Measurements from ENCODE around the gene CERS1. TPM values are rescaled to one million over a fixed set of nuclear protein-coding genes. Genes with fewer than 3 reads are reported as not detected.

The CERS1 gene, protein sequence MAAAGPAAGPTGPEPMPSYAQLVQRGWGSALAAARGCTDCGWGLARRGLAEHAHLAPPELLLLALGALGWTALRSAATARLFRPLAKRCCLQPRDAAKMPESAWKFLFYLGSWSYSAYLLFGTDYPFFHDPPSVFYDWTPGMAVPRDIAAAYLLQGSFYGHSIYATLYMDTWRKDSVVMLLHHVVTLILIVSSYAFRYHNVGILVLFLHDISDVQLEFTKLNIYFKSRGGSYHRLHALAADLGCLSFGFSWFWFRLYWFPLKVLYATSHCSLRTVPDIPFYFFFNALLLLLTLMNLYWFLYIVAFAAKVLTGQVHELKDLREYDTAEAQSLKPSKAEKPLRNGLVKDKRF
- 10 to 100 TPM in 1 of 2 donors, not detected in 1; 38.7 TPM for total RNA-seq

DNA sequence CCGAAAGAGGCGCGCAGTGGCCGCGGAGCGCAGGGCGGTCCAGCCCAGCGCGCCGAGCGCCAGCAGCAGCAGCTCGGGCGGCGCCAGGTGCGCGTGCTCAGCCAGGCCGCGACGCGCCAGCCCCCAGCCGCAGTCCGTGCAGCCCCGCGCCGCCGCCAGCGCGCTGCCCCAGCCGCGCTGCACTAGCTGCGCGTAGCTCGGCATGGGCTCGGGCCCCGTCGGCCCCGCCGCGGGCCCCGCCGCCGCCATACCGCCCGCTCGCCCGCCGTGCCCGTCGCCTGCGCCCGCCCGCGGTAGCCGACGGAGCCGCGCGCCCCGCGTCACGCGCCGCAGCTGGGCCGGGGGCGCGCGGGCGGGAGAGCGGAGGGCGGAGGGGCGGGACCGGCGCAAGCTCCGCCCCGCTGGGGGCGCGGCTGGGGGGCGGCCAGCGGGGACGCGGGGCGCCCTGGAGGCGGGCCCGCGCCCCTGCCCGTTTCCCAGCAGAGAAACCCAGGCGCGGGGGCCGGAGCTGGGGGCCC is at the start of gene CERS1:
Gene CERS1, minus strand, starts transcription at position 335 of the 518 bp plus-strand sequence. Its CDS starts 86 bp downstream, at position 249.
- WGBS = 2% methylated on average over 54 of the region's 89 CpGs
- Histone ChIP-seq H3K27ac (no peak within 1 kb of the TSS), H3K27me3 (replicated peaks; ENCODE audit: insufficient read depth) (no peaks in the 10 kb centered on the region), H3K9me3 (no peaks in the 10 kb centered on the region), H3K4me3 (peak within 1 kb of the TSS; percentile 8 to 29), H3K36me3 (peaks cover 0 to 5% of the 10 kb centered on the region in 2 donors), H3K4me1 (replicated peaks) (peaks cover 4% of the 10 kb centered on the region)
- no peak for DNase-seq (ENCODE audit: low spot score)
- intact Hi-C loops (cut with DNase I) = no loop called here
- TF ChIP-seq, protein P1, sequence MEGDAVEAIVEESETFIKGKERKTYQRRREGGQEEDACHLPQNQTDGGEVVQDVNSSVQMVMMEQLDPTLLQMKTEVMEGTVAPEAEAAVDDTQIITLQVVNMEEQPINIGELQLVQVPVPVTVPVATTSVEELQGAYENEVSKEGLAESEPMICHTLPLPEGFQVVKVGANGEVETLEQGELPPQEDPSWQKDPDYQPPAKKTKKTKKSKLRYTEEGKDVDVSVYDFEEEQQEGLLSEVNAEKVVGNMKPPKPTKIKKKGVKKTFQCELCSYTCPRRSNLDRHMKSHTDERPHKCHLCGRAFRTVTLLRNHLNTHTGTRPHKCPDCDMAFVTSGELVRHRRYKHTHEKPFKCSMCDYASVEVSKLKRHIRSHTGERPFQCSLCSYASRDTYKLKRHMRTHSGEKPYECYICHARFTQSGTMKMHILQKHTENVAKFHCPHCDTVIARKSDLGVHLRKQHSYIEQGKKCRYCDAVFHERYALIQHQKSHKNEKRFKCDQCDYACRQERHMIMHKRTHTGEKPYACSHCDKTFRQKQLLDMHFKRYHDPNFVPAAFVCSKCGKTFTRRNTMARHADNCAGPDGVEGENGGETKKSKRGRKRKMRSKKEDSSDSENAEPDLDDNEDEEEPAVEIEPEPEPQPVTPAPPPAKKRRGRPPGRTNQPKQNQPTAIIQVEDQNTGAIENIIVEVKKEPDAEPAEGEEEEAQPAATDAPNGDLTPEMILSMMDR (IDR thresholded peaks at IDR 0.05) = no peak
- TF ChIP-seq POLR2A (IDR thresholded peaks at IDR 0.05) = no peak
- TF ChIP-seq POLR2AphosphoS5 (IDR thresholded peaks at IDR 0.05) = no peak

DNA sequence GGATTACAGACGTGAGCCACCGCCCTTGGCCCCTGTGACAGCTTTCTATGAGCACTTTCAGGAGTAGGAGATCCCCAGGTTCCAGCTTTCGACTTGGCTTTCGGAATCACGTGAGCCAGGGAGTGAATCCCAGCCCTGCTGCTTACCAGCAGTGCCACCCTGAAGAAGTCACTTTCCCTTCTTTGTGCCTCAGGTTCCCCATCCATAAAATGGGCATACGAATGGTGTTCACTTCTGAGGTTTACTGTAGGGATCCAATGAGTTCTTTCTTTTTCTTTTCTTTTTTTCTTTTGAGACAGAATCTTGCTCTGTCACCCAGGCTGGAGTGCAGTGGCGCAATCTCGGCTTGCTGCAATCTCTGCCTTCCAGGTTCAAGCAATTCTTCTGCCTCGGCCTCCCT is 49.3 kb upstream of the CERS1 start:
- 93% methylated on average over 9 of the region's 9 CpGs for WGBS
- no peak overlapping the region for H3K4me3 ChIP-seq
- H3K4me1 ChIP-seq (replicated peaks) = no peaks in the 10 kb centered on the region
- intact Hi-C loops (cut with DNase I) = no loop called here
- no peaks in the 10 kb centered on the region for H3K9me3 ChIP-seq
- no peaks in the 10 kb centered on the region for H3K36me3 ChIP-seq
- H3K27me3 ChIP-seq (replicated peaks; ENCODE audit: insufficient read depth) = no peaks in the 10 kb centered on the region
- H3K27ac ChIP-seq = no peak overlapping the region
- DNase-seq (ENCODE audit: low spot score) = no peak
- no peak for TF ChIP-seq POLR2AphosphoS5 (IDR thresholded peaks at IDR 0.05)
- TF ChIP-seq, protein P1 (IDR thresholded peaks at IDR 0.05) = no peak
- TF ChIP-seq POLR2A (IDR thresholded peaks at IDR 0.05) = no peak

GRCh38 chr19:18943465-18943864 is 47.5 kb upstream of the CERS1 start:
- intact Hi-C loops (cut with DNase I) = no loop called here
- H3K4me1 ChIP-seq (replicated peaks) = no peaks in the 10 kb centered on the region
- WGBS = 69% methylated on average over 4 of the region's 4 CpGs
- H3K4me3 ChIP-seq = no peak overlapping the region
- no peak overlapping the region for H3K27ac ChIP-seq
- TF ChIP-seq POLR2A (IDR thresholded peaks at IDR 0.05) = no peak
- TF ChIP-seq, protein P1 (IDR thresholded peaks at IDR 0.05) = no peak
- no peak for TF ChIP-seq POLR2AphosphoS5 (IDR thresholded peaks at IDR 0.05)
- no peak for DNase-seq (ENCODE audit: low spot score)
- no peaks in the 10 kb centered on the region for H3K36me3 ChIP-seq
- no peaks in the 10 kb centered on the region for H3K27me3 ChIP-seq (replicated peaks; ENCODE audit: insufficient read depth)
- H3K9me3 ChIP-seq = no peaks in the 10 kb centered on the region

GRCh38 chr19:18942692-18943091 is 46.7 kb upstream of the CERS1 start:
- DNase-seq (ENCODE audit: low spot score) = no peak
- intact Hi-C loops (cut with DNase I) = no loop called here
- Histone ChIP-seq H3K4me3 (no peak overlapping the region), H3K36me3 (no peaks in the 10 kb centered on the region), H3K9me3 (no peaks in the 10 kb centered on the region), H3K4me1 (replicated peaks) (no peaks in the 10 kb centered on the region), H3K27ac (no peak overlapping the region), H3K27me3 (replicated peaks; ENCODE audit: insufficient read depth) (no peaks in the 10 kb centered on the region)
- WGBS = 85% methylated on average over 6 of the region's 6 CpGs
- TF ChIP-seq POLR2AphosphoS5 (IDR thresholded peaks at IDR 0.05) (no peak), POLR2A (IDR thresholded peaks at IDR 0.05) (no peak)
- TF ChIP-seq, protein P1 (IDR thresholded peaks at IDR 0.05) = no peak
